Erythroblast (primary cell): Measurements from ENCODE around the gene SCAMP4.

ENCODE experiments used
- DNase-seq, 2 experiments: peaks; one replicate each; lab custom pipeline; 2025; lab: John Stamatoyannopoulos, UW
- GATA1 ChIP-seq: IDR thresholded peaks from 2 replicates; pipeline ENCODE4 v1.6.1; 2011; ENCODE audit warnings: low read depth, mild to moderate bottlenecking, control low read depth, low read length, moderate library complexity
- POLR2A ChIP-seq: IDR thresholded peaks from 2 replicates; pipeline ENCODE4 v1.6.1; 2011; ENCODE audit warnings: mild to moderate bottlenecking, low read length

The SCAMP4 gene

GRCh38 chr19:1967087-1967608 lies 61.9 kb downstream of the SCAMP4 start:
- no peak for DNase-seq
- TF ChIP-seq POLR2A (no peak), GATA1 (no peak)

- no peak for DNase-seq
- no peak for TF ChIP-seq GATA1
- no peak for TF ChIP-seq POLR2A
Observed at GRCh38 chr19:1968279-1969175, 63.3 kb downstream of the SCAMP4 start.

GRCh38 chr19:1969176-1970002 lies 64.2 kb downstream of the SCAMP4 start:
- no peak for TF ChIP-seq POLR2A
- TF ChIP-seq GATA1: no peak
- no peak for DNase-seq

- no peak for DNase-seq
- TF ChIP-seq GATA1 (no peak), POLR2A (no peak)
Observed at GRCh38 chr19:1970003-1970805, 65.0 kb downstream of the SCAMP4 start.

- no peak for TF ChIP-seq POLR2A
- TF ChIP-seq GATA1: no peak
- no peak for DNase-seq
Observed at GRCh38 chr19:1970806-1971502, 65.8 kb downstream of the SCAMP4 start.

GRCh38 chr19:1974381-1975161 lies 69.4 kb downstream of the SCAMP4 start:
- DNase-seq: no peak
- no peak for TF ChIP-seq POLR2A
- no peak for TF ChIP-seq GATA1

- DNase-seq: no peak
- no peak for TF ChIP-seq POLR2A
- no peak for TF ChIP-seq GATA1
Observed at GRCh38 chr19:1975162-1975480, 69.9 kb downstream of the SCAMP4 start.
